ENCODE data around the gene SLC45A1. TPM values are rescaled to one million over a fixed set of nuclear protein-coding genes. Genes with fewer than 3 reads are reported as not detected.

Gene SLC45A1
- total RNA-seq, 4 donors from 2014 or later = 5.8 to 9.8 (median 6.7) TPM

DNA sequence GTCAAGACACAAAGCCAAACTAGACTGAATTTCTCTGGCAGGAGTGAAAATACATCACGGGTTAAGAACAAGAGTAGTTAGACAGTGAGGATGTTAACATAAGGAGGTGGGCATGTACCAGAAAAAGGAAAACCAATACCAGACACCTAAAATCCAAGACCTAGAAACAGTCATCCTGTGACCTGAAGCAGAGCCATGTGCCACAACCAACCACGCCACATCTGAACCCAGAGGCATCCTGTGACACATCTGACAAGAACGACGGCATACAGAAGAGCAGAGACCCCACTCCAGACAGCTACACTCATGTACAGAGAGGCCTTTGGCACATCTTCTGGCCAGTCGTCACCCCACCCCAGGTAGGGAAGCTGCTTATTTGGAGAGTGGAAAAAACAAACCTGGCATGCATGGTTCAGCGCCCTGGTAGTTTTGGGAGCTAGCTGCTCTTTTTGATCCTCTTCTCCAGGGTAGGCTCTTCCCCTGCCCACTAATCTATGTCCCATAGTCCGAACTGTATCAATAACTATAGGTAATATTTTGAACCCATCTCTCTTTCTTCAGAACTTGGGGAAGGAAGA is 72.1 kb downstream of the SLC45A1 start:
- Histone ChIP-seq H3K36me3 (peaks cover 0 to 16% of the 10 kb centered on the region in 2 donors), H3K4me1 (peaks cover 11 to 96% (median 22%) of the 10 kb centered on the region in 3 donors), H3K9me3 (no peaks in the 10 kb centered on the region), H3K4me3 (no peak overlapping the region), H3K27me3 (no peaks in the 10 kb centered on the region), H3K27ac (peak overlapping the region in 3 of 4 donors; percentile 18 to 43 (median 33))
- TF ChIP-seq POLR2AphosphoS5 (IDR thresholded peaks at IDR 0.05) = no peak
- TF ChIP-seq EP300 (IDR thresholded peaks at IDR 0.05) = no peak
- TF ChIP-seq CTCF (IDR thresholded peaks at IDR 0.05) = no peak
- WGBS, 2 donors (ENCODE audit: low coverage in 1 of 2) = 82 to 91% methylated on average over 5 to 6 of the region's 7 CpGs
- no peak for ATAC-seq

DNA sequence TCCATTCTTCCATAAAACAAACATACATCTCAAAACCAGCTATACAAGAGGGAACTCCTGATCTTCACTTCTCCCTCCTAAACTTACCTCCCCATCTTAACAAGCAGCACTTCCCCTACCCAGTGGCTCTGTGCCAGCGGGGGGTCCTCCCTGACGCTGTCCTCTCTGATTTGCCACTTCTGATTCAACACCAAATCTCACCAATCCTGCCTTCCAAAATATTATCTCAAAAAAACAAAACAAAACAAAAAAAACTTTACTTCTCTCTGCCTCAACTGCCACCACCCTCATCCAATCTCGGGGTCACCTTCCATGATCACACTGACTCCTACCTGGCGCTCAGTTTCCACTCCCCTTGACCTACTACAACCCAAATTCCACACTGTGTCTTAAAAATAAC is 72.8 kb downstream of the SLC45A1 start:
- peak overlapping the region in 2 of 4 donors; percentile 43 to 58 for H3K27ac ChIP-seq
- no peak overlapping the region for H3K4me3 ChIP-seq
- 84 to 95% methylated on average over 4 of the region's 4 CpGs for WGBS, 2 donors (ENCODE audit: low coverage in 1 of 2)
- ATAC-seq = no peak
- no peaks in the 10 kb centered on the region for H3K27me3 ChIP-seq
- peaks cover 0 to 16% of the 10 kb centered on the region in 2 donors for H3K36me3 ChIP-seq
- TF ChIP-seq POLR2A (IDR thresholded peaks at IDR 0.05) (no peak), EP300 (IDR thresholded peaks at IDR 0.05) (no peak), CTCF (IDR thresholded peaks at IDR 0.05) (no peak), POLR2AphosphoS5 (IDR thresholded peaks at IDR 0.05) (no peak)
- peaks cover 13 to 96% (median 21%) of the 10 kb centered on the region in 3 donors for H3K4me1 ChIP-seq
- no peaks in the 10 kb centered on the region for H3K9me3 ChIP-seq

DNA sequence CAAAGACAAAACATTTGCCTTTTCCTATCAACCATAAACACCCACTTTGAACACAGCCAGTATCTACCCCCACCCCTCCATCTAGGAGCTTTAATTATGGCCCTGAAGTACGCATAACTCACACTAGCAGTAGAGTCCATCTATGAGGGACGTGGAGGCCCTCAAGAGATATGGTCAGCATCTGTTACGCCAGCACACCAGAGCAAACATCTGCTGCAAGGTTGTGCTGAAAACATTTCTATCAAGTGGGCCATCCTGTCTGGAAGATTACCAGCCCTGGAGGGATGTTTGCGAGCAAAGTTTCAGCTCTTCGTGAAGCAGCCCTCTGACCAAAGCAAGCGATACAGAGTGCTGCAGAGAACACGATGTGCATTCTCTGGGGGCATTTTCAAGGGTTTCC is 74.6 kb downstream of the SLC45A1 start:
- no peak for TF ChIP-seq EP300 (IDR thresholded peaks at IDR 0.05)
- no peak for TF ChIP-seq POLR2AphosphoS5 (IDR thresholded peaks at IDR 0.05)
- no peak for TF ChIP-seq CTCF (IDR thresholded peaks at IDR 0.05)
- TF ChIP-seq POLR2A (IDR thresholded peaks at IDR 0.05) = no peak
- Histone ChIP-seq H3K4me3 (no peak overlapping the region), H3K9me3 (no peaks in the 10 kb centered on the region), H3K27me3 (no peaks in the 10 kb centered on the region), H3K4me1 (peaks cover 28 to 98% (median 35%) of the 10 kb centered on the region in 3 donors), H3K27ac (peak overlapping the region in 3 of 4 donors; percentile 15 to 57 (median 33)), H3K36me3 (peaks cover 0 to 16% of the 10 kb centered on the region in 2 donors)
- WGBS, 2 donors (ENCODE audit: low coverage in 1 of 2) = 86 to 87% methylated on average over 5 of the region's 7 CpGs
- no peak for ATAC-seq

Small RNA genes lying within 50 kb of the gene (small RNA-seq; reads per million reads assigned to genes)
- gene RF00019 (0 reads per million in 4 donors), gene RNU6-991P (0 reads per million in 4 donors)

Measured in gastroesophageal sphincter (tissue), 4 donors.